ENCODE data around the gene GSK3A. TPM values are rescaled to one million over a fixed set of nuclear protein-coding genes. Genes with fewer than 3 reads are reported as not detected.
A peak's percentile ranks its signal among the peaks of the same experiment; 100 is the strongest.

Gene GSK3A
- total and polyA plus RNA-seq, 9 of the 15 experiments (the other 6 are each of a cell fraction or from before 2014, with no cell fraction given) = 0.62 to 90.7 (median 33.3) TPM

- TF ChIP-seq, protein P1, sequence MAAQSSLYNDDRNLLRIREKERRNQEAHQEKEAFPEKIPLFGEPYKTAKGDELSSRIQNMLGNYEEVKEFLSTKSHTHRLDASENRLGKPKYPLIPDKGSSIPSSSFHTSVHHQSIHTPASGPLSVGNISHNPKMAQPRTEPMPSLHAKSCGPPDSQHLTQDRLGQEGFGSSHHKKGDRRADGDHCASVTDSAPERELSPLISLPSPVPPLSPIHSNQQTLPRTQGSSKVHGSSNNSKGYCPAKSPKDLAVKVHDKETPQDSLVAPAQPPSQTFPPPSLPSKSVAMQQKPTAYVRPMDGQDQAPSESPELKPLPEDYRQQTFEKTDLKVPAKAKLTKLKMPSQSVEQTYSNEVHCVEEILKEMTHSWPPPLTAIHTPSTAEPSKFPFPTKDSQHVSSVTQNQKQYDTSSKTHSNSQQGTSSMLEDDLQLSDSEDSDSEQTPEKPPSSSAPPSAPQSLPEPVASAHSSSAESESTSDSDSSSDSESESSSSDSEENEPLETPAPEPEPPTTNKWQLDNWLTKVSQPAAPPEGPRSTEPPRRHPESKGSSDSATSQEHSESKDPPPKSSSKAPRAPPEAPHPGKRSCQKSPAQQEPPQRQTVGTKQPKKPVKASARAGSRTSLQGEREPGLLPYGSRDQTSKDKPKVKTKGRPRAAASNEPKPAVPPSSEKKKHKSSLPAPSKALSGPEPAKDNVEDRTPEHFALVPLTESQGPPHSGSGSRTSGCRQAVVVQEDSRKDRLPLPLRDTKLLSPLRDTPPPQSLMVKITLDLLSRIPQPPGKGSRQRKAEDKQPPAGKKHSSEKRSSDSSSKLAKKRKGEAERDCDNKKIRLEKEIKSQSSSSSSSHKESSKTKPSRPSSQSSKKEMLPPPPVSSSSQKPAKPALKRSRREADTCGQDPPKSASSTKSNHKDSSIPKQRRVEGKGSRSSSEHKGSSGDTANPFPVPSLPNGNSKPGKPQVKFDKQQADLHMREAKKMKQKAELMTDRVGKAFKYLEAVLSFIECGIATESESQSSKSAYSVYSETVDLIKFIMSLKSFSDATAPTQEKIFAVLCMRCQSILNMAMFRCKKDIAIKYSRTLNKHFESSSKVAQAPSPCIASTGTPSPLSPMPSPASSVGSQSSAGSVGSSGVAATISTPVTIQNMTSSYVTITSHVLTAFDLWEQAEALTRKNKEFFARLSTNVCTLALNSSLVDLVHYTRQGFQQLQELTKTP (IDR thresholded peaks at IDR 0.05; ENCODE audit: low read depth in 1 of 2, partially characterized antibody in 2 of 2) = peak in 1 of 2 experiments; percentile 60
- TF ChIP-seq DIDO1 (tag; IDR thresholded peaks at IDR 0.05; ENCODE audit: low read depth) (peak; percentile 77; the same call in 1 of the 2 replicates), HMG20B (CRISPR knock-in tag; IDR thresholded peaks at IDR 0.05) (no peak), TBL1XR1 (IDR thresholded peaks at IDR 0.05; ENCODE audit: low read length in 2 of 2) (0 out of 4 replicates have a peak, but pooled peaks of 1 of the 2 experiments have one; percentile 29), SP2 (IDR thresholded peaks at IDR 0.05; ENCODE audit: extremely low read depth, low read depth, low read length, poor library complexity, severe bottlenecking) (no peak), CREB3 (tag; conservative IDR thresholded peaks at IDR 0.05; ENCODE audit: low read depth) (no peak), MCM5 (IDR thresholded peaks at IDR 0.05; ENCODE audit: low read depth) (no peak), MBD2 (IDR thresholded peaks at IDR 0.05; ENCODE audit: borderline replicate concordance, low read depth) (peak; percentile 97), TCF7L2 (IDR thresholded peaks at IDR 0.05; ENCODE audit: low read depth, low read length) (no peak), NBN (IDR thresholded peaks at IDR 0.05; ENCODE audit: low read depth) (peak; percentile 39; the same call in 1 of the 2 replicates), TEAD2 (tag; IDR thresholded peaks at IDR 0.05) (no peak), ZNF586 (CRISPR knock-in tag; conservative IDR thresholded peaks at IDR 0.05) (no peak), KAT2B (IDR thresholded peaks at IDR 0.05; ENCODE audit: low read depth, low read length) (no peak), ZNF780A (CRISPR knock-in tag; IDR thresholded peaks at IDR 0.05) (no peak), GTF2A2 (tag; IDR thresholded peaks at IDR 0.05) (no peak), CLOCK (CRISPR knock-in tag; IDR thresholded peaks at IDR 0.05; ENCODE audit: borderline replicate concordance) (no peak)
- TF ChIP-seq, protein P2, sequence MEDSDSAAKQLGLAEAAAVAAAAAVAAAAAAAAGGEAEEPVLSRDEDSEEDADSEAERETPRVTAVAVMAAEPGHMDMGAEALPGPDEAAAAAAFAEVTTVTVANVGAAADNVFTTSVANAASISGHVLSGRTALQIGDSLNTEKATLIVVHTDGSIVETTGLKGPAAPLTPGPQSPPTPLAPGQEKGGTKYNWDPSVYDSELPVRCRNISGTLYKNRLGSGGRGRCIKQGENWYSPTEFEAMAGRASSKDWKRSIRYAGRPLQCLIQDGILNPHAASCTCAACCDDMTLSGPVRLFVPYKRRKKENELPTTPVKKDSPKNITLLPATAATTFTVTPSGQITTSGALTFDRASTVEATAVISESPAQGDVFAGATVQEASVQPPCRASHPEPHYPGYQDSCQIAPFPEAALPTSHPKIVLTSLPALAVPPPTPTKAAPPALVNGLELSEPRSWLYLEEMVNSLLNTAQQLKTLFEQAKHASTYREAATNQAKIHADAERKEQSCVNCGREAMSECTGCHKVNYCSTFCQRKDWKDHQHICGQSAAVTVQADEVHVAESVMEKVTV (CRISPR knock-in tag; IDR thresholded peaks at IDR 0.05) = no peak
These were observed 22.3 kb downstream of the GSK3A start, which contains the start of gene ZNF526 (continued) for GRCh38 chr19:42219812-42220750.
